ENCODE measurements around the gene KPNA5.
"Not testable (repeated sequence)": the region's sequence is repeated elsewhere in the genome, so short reads cannot be mapped to it uniquely, and the experiment has no call there.

KPNA5 gene

GRCh38 chr6:116680880-116681672, at the start of gene KPNA5:
TSS of gene KPNA5 (plus strand) at chr6:116681211. CDS start at chr6:116681335, 124 bp downstream.
- peak; percentile 13 for FAIRE-seq

- FAIRE-seq = no peak
Observed at GRCh38 chr6:116631379-116631990, 49.5 kb upstream of the KPNA5 start.

GRCh38 chr6:116633685-116634084, 47.3 kb upstream of the KPNA5 start:
- FAIRE-seq = no peak

- FAIRE-seq = no peak
Observed at GRCh38 chr6:116648156-116648555, 32.9 kb upstream of the KPNA5 start.

GRCh38 chr6:116649129-116649528, 31.9 kb upstream of the KPNA5 start:
- no peak for FAIRE-seq

- no peak for FAIRE-seq
Observed at GRCh38 chr6:116651916-116652315, 29.1 kb upstream of the KPNA5 start.

GRCh38 chr6:116661594-116661993, 19.4 kb upstream of the KPNA5 start:
- FAIRE-seq = no peak

- FAIRE-seq = no peak
Observed at GRCh38 chr6:116662202-116662601, 18.8 kb upstream of the KPNA5 start.

GRCh38 chr6:116663308-116663707, 17.7 kb upstream of the KPNA5 start:
- no peak for FAIRE-seq

- FAIRE-seq = not testable (repeated sequence)
Observed at GRCh38 chr6:116664169-116664568, 16.8 kb upstream of the KPNA5 start.

- FAIRE-seq = no peak
Observed at GRCh38 chr6:116665464-116665863, 15.5 kb upstream of the KPNA5 start.

GRCh38 chr6:116666869-116667268, 14.1 kb upstream of the KPNA5 start:
- FAIRE-seq = no peak

- no peak for FAIRE-seq
Observed at GRCh38 chr6:116667623-116668022, 13.4 kb upstream of the KPNA5 start.

GRCh38 chr6:116672306-116672705, 8.7 kb upstream of the KPNA5 start:
- FAIRE-seq = no peak

- FAIRE-seq = no peak
Observed at GRCh38 chr6:116676021-116676420, 5.0 kb upstream of the KPNA5 start.

GRCh38 chr6:116682334-116682712, 1.3 kb downstream of the KPNA5 start:
- FAIRE-seq = no peak

- FAIRE-seq = no peak
Observed at GRCh38 chr6:116685437-116685993, 4.5 kb downstream of the KPNA5 start.

GRCh38 chr6:116686475-116687101, 5.6 kb downstream of the KPNA5 start:
- FAIRE-seq = not testable (repeated sequence)

GRCh38 chr6:116691154-116691553, 10.1 kb downstream of the KPNA5 start:
- no peak for FAIRE-seq

- not testable (repeated sequence) for FAIRE-seq
Observed at GRCh38 chr6:116692873-116693272, 11.9 kb downstream of the KPNA5 start.

GRCh38 chr6:116693275-116693674, 12.3 kb downstream of the KPNA5 start:
- not testable (repeated sequence) for FAIRE-seq

GRCh38 chr6:116695401-116695800, 14.4 kb downstream of the KPNA5 start:
- no peak for FAIRE-seq

GRCh38 chr6:116697480-116697879, 16.5 kb downstream of the KPNA5 start:
- FAIRE-seq = no peak

- FAIRE-seq = not testable (repeated sequence)
Observed at GRCh38 chr6:116703888-116704287, 22.9 kb downstream of the KPNA5 start.

Measured in TTC549 (cell line).